Dedifferentiated amniotic fluid mesenchymal stem cell (primary cell): ENCODE data around the gene STAM2.

Experiments
- DNase-seq: peaks from one replicate; pipeline ENCODE4 v3.0.0-alpha.2; 2016; ENCODE audit errors: extremely low spot score

The STAM2 gene

GRCh38 chr2:152071518-152071917 is 104.0 kb downstream of the STAM2 start:
- no peak for DNase-seq

GRCh38 chr2:152071092-152071491 is 104.5 kb downstream of the STAM2 start:
- DNase-seq, result no peak

GRCh38 chr2:152068226-152068625 is 107.3 kb downstream of the STAM2 start:
- no peak for DNase-seq

- no peak for DNase-seq
Measured at GRCh38 chr2:152067823-152068222, 107.7 kb downstream of the STAM2 start.
